HCT116 (cell line): ENCODE data around the gene OR5A1. TPM values are rescaled to one million over a fixed set of nuclear protein-coding genes. Genes with fewer than 3 reads are reported as not detected.

Experiments used
- ATAC-seq: fragments of 200-7000 bp; cut with Tn5 transposase; 2 replicates; pipeline ENCODE4 v1.9.1; 2020; ENCODE audit warnings: mild to moderate bottlenecking, moderate library complexity
- BruUV-seq: library from RNA; stranded (reverse); fragments of 400-500 nt; replicated peaks from 2 replicates; lab custom pipeline; 2021; lab: Mats Ljungman, UMichigan
- CTCF ChIA-PET: fragments of 300-600 bp; sonication (Branson Sonifier 250); formaldehyde crosslinking; loops from one replicate; lab custom pipeline; 2021; ENCODE audit warnings: antibody characterized with exemption; lab: Charles Lee
- POLR2A ChIA-PET: fragments of 300-600, 350-600 bp; sonication (Branson Sonifier 250); formaldehyde crosslinking; loops from one replicate; lab custom pipeline; 2021; ENCODE audit warnings: antibody characterized with exemption; lab: Charles Lee
- RAD21 ChIA-PET, 2 experiments: fragments of 300-600 bp; sonication (Branson Sonifier 250); formaldehyde crosslinking; loops; one replicate each; lab custom pipeline; 2023; ENCODE audit warnings: low total read pairs in 2 of 2; ENCODE audit not compliant: uncharacterized antibody in 2 of 2, unreplicated experiment in 2 of 2, low non-redundant PET in 1 of 2; lab: Charles Lee
- DNase-seq: peaks from one replicate; pipeline ENCODE4 v3.0.0-alpha.2; 2010; ENCODE audit warnings: low read depth, low spot score
- H2AFZ ChIP-seq: fragments of 200-600 bp; shearing (Covaris generic), sonication (generic); 2 replicates; pipeline ENCODE4 v1.6.1; 2017; ENCODE audit warnings: low read depth, mixed run types, mixed read lengths, antibody characterized with exemption, low read length; ENCODE audit not compliant: poor library complexity, severe bottlenecking
- H3K27ac ChIP-seq: 2 replicates; pipeline ENCODE4 v1.5.1; 2012; ENCODE audit warnings: low read depth, low read length
- H3K27me3 ChIP-seq: fragments of 200-600 bp; sonication (generic); 2 replicates; pipeline ENCODE4 v1.6.1; 2016; ENCODE audit warnings: mixed run types, low read length, mixed read lengths; ENCODE audit not compliant: insufficient read depth
- H3K36me3 ChIP-seq, 2 experiments: fragments of 200-500 bp in 1 of 2; fragments of 200-600 bp in 1 of 2; sonication (Bioruptor generic) in 1 of 2; sonication (generic) in 1 of 2; 2 replicates each; pipeline versions ENCODE4 v1.5.1 to v1.6.1; 2014 to 2016; ENCODE audit warnings: low read length in 2 of 2, inconsistent platforms in 1 of 2, mixed read lengths in 1 of 2, mixed run types in 1 of 2; ENCODE audit not compliant: insufficient read depth in 2 of 2, control insufficient read depth in 1 of 2
- H3K4me1 ChIP-seq, 2 experiments: fragments of 200-600 bp in 1 of 2; sonication (generic) in 1 of 2; 2 replicates each; pipeline versions ENCODE4 v1.5.1 to v1.6.1; 2012 to 2017; ENCODE audit warnings: low read length in 2 of 2, inconsistent platforms in 1 of 2, mild to moderate bottlenecking in 1 of 2, mixed read lengths in 1 of 2, mixed run types in 1 of 2, moderate library complexity in 1 of 2; ENCODE audit not compliant: insufficient read depth in 2 of 2, control insufficient read depth in 1 of 2
- H3K4me2 ChIP-seq: fragments of 200-600 bp; sonication (generic); 2 replicates; pipeline ENCODE4 v1.6.1; 2017; ENCODE audit warnings: mixed run types, low read length, mixed read lengths
- H3K4me3 ChIP-seq, 2 experiments: fragments of 200-600 bp in 1 of 2; sonication (generic) in 1 of 2; replicated peaks in 1 of 2; 2 replicates each; pipeline ENCODE4 v1.5.1; 2011 to 2016; ENCODE audit warnings: low read length in 2 of 2, control low read depth in 1 of 2, low read depth in 1 of 2, mild to moderate bottlenecking in 1 of 2, mixed read lengths in 1 of 2, mixed run types in 1 of 2
- H3K79me2 ChIP-seq: fragments of 200-600 bp; sonication (generic); 2 replicates; pipeline ENCODE4 v1.6.1; 2017; ENCODE audit warnings: mild to moderate bottlenecking, mixed run types, low read length, moderate library complexity, mixed read lengths; ENCODE audit not compliant: insufficient read depth
- H3K9ac ChIP-seq: fragments of 200-600 bp; sonication (generic); 2 replicates; pipeline ENCODE4 v1.6.1; 2016; ENCODE audit warnings: low read length, mixed read lengths
- H3K9me2 ChIP-seq: fragments of 200-600 bp; sonication (generic), shearing (Covaris generic); 2 replicates; pipeline ENCODE4 v1.6.1; 2017; ENCODE audit warnings: mixed run types, mild to moderate bottlenecking, moderate library complexity; ENCODE audit not compliant: insufficient read depth
- H3K9me3 ChIP-seq, 2 experiments: fragments of 200-500 bp in 1 of 2; fragments of 200-600 bp in 1 of 2; sonication (Bioruptor generic) in 1 of 2; sonication (generic) in 1 of 2; 2 replicates each; pipeline ENCODE4 v1.6.1; 2014 to 2017; ENCODE audit warnings: low read length in 2 of 2, mixed read lengths in 2 of 2, inconsistent platforms in 1 of 2, low read depth in 1 of 2, mild to moderate bottlenecking in 1 of 2, mixed run types in 1 of 2, moderate library complexity in 1 of 2; ENCODE audit not compliant: control insufficient read depth in 1 of 2, insufficient read depth in 1 of 2
- H4K20me1 ChIP-seq: fragments of 200-600 bp; sonication (generic), shearing (Covaris generic); 2 replicates; pipeline ENCODE4 v1.6.1; 2017; ENCODE audit warnings: mixed run types, mild to moderate bottlenecking, moderate library complexity; ENCODE audit not compliant: insufficient read depth
- CBX3 ChIP-seq: IDR thresholded peaks from 2 replicates; pipeline ENCODE4 v1.6.1; 2012; ENCODE audit warnings: low read depth
- CTCF ChIP-seq, 3 experiments: fragments of 200-600 bp in 1 of 3; sonication (generic) in 1 of 3; IDR thresholded peaks in 2 of 3; conservative IDR thresholded peaks in 1 of 3; 2 replicates each; pipeline ENCODE4 v1.5.1; 2012 to 2017; ENCODE audit warnings: low read depth in 2 of 3, low read length in 2 of 3, antibody characterized with exemption in 1 of 3, borderline replicate concordance in 1 of 3, control low read depth in 1 of 3, mild to moderate bottlenecking in 1 of 3, mixed read lengths in 1 of 3, mixed run types in 1 of 3, moderate library complexity in 1 of 3; ENCODE audit not compliant: insufficient read depth in 1 of 3
- EZH2phosphoT487 ChIP-seq: fragments of 200-600 bp; IDR thresholded peaks from 2 replicates; pipeline ENCODE4 v1.6.1; 2018; ENCODE audit warnings: antibody characterized with exemption, borderline replicate concordance
- JUND ChIP-seq: IDR thresholded peaks from 2 replicates; pipeline ENCODE4 v1.6.1; 2012
- RAD21 ChIP-seq: IDR thresholded peaks from 2 replicates; pipeline ENCODE4 v1.6.1; 2012; ENCODE audit warnings: low read depth, mild to moderate bottlenecking
- SP1 ChIP-seq: IDR thresholded peaks from 2 replicates; pipeline ENCODE4 v1.6.1; 2012; ENCODE audit warnings: low read depth
- SRF ChIP-seq: IDR thresholded peaks from 2 replicates; pipeline ENCODE4 v1.6.1; 2012; ENCODE audit warnings: low read depth
- TCF7L2 ChIP-seq: IDR thresholded peaks from 2 replicates; pipeline ENCODE4 v1.7.0; 2011; ENCODE audit warnings: borderline replicate concordance, inconsistent platforms; ENCODE audit not compliant: insufficient read depth, insufficient read length; ENCODE audit errors: extremely low read depth
- YY1 ChIP-seq: IDR thresholded peaks from 2 replicates; pipeline ENCODE4 v1.6.1; 2011; ENCODE audit warnings: low read length, low read depth, moderate library complexity, mild to moderate bottlenecking; ENCODE audit not compliant: insufficient replicate concordance; ENCODE audit errors: extremely low read depth
- ZFX ChIP-seq: fragments of 450-650 bp; IDR thresholded peaks from 2 replicates; pipeline ENCODE4 v1.6.1; 2017
- ZNF274 ChIP-seq: fragments of 200-500 bp; sonication (Bioruptor generic); IDR thresholded peaks from 2 replicates; pipeline ENCODE4 v1.6.1; 2014; ENCODE audit warnings: mild to moderate bottlenecking, low read depth, low read length, inconsistent platforms
- intact Hi-C: fragments of 100-400 bp; cut with micrococcal nuclease; formaldehyde crosslinking; loops from 2 replicates; pipeline ENCODE4 v1.10.0; 2022
- total RNA-seq: library from RNA; stranded (reverse); gene quantifications from one replicate; pipeline ENCODE4 v1.2.1, GENCODE V29; 2021; ENCODE audit not compliant: unreplicated experiment
- TF ChIP-seq, protein P1 (sequence below): IDR thresholded peaks from 2 replicates; pipeline ENCODE4 v1.6.1; 2012

The OR5A1 gene
- total RNA-seq, 1 experiment from 2014 or later: not detected

- no TSS peak for BruUV-seq
- Histone ChIP-seq H3K79me2 (no peaks in the 10 kb centered on the region), H3K9me2 (no peaks in the 10 kb centered on the region), H3K36me3 (no peaks in the 10 kb centered on the region), H3K9ac (no peak within 1 kb of the TSS), H3K27ac (no peak within 1 kb of the TSS), H3K4me1 (no peaks in the 10 kb centered on the region), H2AFZ (no peak within 1 kb of the TSS), H3K4me3 (no peak within 1 kb of the TSS), H3K9me3 (no peaks in the 10 kb centered on the region), H3K4me2 (no peak within 1 kb of the TSS), H4K20me1 (no peaks in the 10 kb centered on the region), H3K27me3 (no peaks in the 10 kb centered on the region)
- no peak for DNase-seq
- CTCF ChIA-PET: no interaction called here
- intact Hi-C loops: no loop called here
- RAD21 ChIA-PET: no interaction called here
- POLR2A ChIA-PET: no interaction called here
- no peak for TF ChIP-seq CTCF (IDR thresholded peaks at IDR 0.05 in 2 of 3, conservative IDR thresholded peaks at IDR 0.05 in 1 of 3; ENCODE audit: borderline replicate concordance in 1 of 3, insufficient read depth in 1 of 3, low read depth in 2 of 3, low read length in 2 of 3)
- no peak for TF ChIP-seq ZNF274
- TF ChIP-seq JUND: no peak
- no peak for TF ChIP-seq CBX3
- TF ChIP-seq YY1: no peak
- no peak for TF ChIP-seq TCF7L2
- TF ChIP-seq SRF: no peak
- no peak for TF ChIP-seq ZFX
- TF ChIP-seq SP1: no peak
- no peak for TF ChIP-seq EZH2phosphoT487
- TF ChIP-seq, protein P1, sequence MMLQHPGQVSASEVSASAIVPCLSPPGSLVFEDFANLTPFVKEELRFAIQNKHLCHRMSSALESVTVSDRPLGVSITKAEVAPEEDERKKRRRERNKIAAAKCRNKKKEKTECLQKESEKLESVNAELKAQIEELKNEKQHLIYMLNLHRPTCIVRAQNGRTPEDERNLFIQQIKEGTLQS: no peak
- no peak for TF ChIP-seq RAD21
- no peak for ATAC-seq
Measured at GRCh38 chr11:59473015-59473414, 36.7 kb downstream of the OR5A1 start, which contains the start of gene OR4D10. Gene OR4D10 (plus strand): TSS chr11:59473315. CDS start chr11:59477430, 4,115 bp downstream.
